ENCODE results near the gene TUSC2.

The TUSC2 gene

GRCh38 chr3:50334339-50335075 lies 6.5 kb upstream of the TUSC2 start:
- POLR2A ChIA-PET, result no interaction called here
- no peak for TF ChIP-seq CTCF (IDR thresholded peaks at IDR 0.05; ENCODE audit: control extremely low read depth, extremely low read depth, low read depth, missing control alignments)
- DNase-seq (ENCODE audit: extremely low spot score), result no peak
- CTCF ChIA-PET, result interaction anchor here (1.0 to 2.3 kb wide), 4 partner anchors 10 to 88 kb away, joined by 3 to 12 read pairs (median 5); no protein-coding TSS in a partner anchor

- no peak for DNase-seq (ENCODE audit: extremely low spot score)
- CTCF ChIA-PET, result interaction anchor here (1.0 to 2.3 kb wide), 4 partner anchors 9 to 87 kb away, joined by 3 to 12 read pairs (median 5); no protein-coding TSS in a partner anchor
- no peak for TF ChIP-seq CTCF (IDR thresholded peaks at IDR 0.05; ENCODE audit: control extremely low read depth, extremely low read depth, low read depth, missing control alignments)
- POLR2A ChIA-PET, result no interaction called here
Observed at GRCh38 chr3:50333744-50334328, 5.8 kb upstream of the TUSC2 start.

GRCh38 chr3:50331364-50331907 lies 3.4 kb upstream of the TUSC2 start:
- DNase-seq (ENCODE audit: extremely low spot score), result no peak
- no peak for TF ChIP-seq CTCF (IDR thresholded peaks at IDR 0.05; ENCODE audit: control extremely low read depth, extremely low read depth, low read depth, missing control alignments)
- ChIA-PET CTCF (interaction anchor here (1.3 to 1.5 kb wide), 2 partner anchors 16 to 71 kb away, joined by 4 read pairs; no protein-coding TSS in a partner anchor), POLR2A (interaction anchor here (0.6 kb wide), 1 partner anchor 937 kb away, joined by 5 read pairs; no protein-coding TSS in a partner anchor)

- no peak for DNase-seq (ENCODE audit: extremely low spot score)
- ChIA-PET POLR2A (no interaction called here), CTCF (interaction anchor here (1.5 to 2.7 kb wide), 2 partner anchors 10 to 17 kb away, joined by 4 to 5 read pairs; no protein-coding TSS in a partner anchor)
- no peak for TF ChIP-seq CTCF (IDR thresholded peaks at IDR 0.05; ENCODE audit: control extremely low read depth, extremely low read depth, low read depth, missing control alignments)
Observed at GRCh38 chr3:50330330-50330729, 2.3 kb upstream of the TUSC2 start.

GRCh38 chr3:50327129-50327528 lies 894 bp downstream of the TUSC2 start:
- no peak for DNase-seq (ENCODE audit: extremely low spot score)
- ChIA-PET POLR2A (interaction anchor here (1.2 to 2.5 kb wide), 3 partner anchors 10 to 92 kb away, joined by 4 to 30 read pairs (median 5); partner anchors contain the start of genes CYB561D2 and NPRL2), CTCF (interaction anchor here (1.1 to 1.4 kb wide), 5 partner anchors 8 to 81 kb away, joined by 3 to 5 read pairs (median 3); no protein-coding TSS in a partner anchor)
- TF ChIP-seq CTCF (IDR thresholded peaks at IDR 0.05; ENCODE audit: control extremely low read depth, extremely low read depth, low read depth, missing control alignments), result no peak

GRCh38 chr3:50326182-50326541 lies 1.9 kb downstream of the TUSC2 start:
- POLR2A ChIA-PET, result interaction anchor here (0.6 kb wide), 1 partner anchor 63 kb away, joined by 5 read pairs; no protein-coding TSS in a partner anchor
- CTCF ChIA-PET, result interaction anchor here (1.0 to 3.9 kb wide), 3 partner anchors 10 to 48 kb away, joined by 3 to 23 read pairs (median 3); partner anchors contain the start of genes HYAL3, LSMEM2 and NAA80

More at GRCh38 chr3:50326182-50326541, 1.9 kb downstream of the TUSC2 start:
- DNase-seq (ENCODE audit: extremely low spot score), result no peak
- TF ChIP-seq CTCF (IDR thresholded peaks at IDR 0.05; ENCODE audit: control extremely low read depth, extremely low read depth, low read depth, missing control alignments), result no peak
